ENCODE measurements around the gene ATP10A. TPM values are rescaled to one million over a fixed set of nuclear protein-coding genes. Genes with fewer than 3 reads are reported as not detected.

ATP10A gene, protein sequence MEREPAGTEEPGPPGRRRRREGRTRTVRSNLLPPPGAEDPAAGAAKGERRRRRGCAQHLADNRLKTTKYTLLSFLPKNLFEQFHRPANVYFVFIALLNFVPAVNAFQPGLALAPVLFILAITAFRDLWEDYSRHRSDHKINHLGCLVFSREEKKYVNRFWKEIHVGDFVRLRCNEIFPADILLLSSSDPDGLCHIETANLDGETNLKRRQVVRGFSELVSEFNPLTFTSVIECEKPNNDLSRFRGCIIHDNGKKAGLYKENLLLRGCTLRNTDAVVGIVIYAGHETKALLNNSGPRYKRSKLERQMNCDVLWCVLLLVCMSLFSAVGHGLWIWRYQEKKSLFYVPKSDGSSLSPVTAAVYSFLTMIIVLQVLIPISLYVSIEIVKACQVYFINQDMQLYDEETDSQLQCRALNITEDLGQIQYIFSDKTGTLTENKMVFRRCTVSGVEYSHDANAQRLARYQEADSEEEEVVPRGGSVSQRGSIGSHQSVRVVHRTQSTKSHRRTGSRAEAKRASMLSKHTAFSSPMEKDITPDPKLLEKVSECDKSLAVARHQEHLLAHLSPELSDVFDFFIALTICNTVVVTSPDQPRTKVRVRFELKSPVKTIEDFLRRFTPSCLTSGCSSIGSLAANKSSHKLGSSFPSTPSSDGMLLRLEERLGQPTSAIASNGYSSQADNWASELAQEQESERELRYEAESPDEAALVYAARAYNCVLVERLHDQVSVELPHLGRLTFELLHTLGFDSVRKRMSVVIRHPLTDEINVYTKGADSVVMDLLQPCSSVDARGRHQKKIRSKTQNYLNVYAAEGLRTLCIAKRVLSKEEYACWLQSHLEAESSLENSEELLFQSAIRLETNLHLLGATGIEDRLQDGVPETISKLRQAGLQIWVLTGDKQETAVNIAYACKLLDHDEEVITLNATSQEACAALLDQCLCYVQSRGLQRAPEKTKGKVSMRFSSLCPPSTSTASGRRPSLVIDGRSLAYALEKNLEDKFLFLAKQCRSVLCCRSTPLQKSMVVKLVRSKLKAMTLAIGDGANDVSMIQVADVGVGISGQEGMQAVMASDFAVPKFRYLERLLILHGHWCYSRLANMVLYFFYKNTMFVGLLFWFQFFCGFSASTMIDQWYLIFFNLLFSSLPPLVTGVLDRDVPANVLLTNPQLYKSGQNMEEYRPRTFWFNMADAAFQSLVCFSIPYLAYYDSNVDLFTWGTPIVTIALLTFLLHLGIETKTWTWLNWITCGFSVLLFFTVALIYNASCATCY (N-terminal part only)
- total RNA-seq (2022; extraction: Qiagen RNA extraction; ENCODE audit: low read depth) = 7.9 to 10.6 TPM (median 9.3 TPM) in 5 replicates

DNA sequence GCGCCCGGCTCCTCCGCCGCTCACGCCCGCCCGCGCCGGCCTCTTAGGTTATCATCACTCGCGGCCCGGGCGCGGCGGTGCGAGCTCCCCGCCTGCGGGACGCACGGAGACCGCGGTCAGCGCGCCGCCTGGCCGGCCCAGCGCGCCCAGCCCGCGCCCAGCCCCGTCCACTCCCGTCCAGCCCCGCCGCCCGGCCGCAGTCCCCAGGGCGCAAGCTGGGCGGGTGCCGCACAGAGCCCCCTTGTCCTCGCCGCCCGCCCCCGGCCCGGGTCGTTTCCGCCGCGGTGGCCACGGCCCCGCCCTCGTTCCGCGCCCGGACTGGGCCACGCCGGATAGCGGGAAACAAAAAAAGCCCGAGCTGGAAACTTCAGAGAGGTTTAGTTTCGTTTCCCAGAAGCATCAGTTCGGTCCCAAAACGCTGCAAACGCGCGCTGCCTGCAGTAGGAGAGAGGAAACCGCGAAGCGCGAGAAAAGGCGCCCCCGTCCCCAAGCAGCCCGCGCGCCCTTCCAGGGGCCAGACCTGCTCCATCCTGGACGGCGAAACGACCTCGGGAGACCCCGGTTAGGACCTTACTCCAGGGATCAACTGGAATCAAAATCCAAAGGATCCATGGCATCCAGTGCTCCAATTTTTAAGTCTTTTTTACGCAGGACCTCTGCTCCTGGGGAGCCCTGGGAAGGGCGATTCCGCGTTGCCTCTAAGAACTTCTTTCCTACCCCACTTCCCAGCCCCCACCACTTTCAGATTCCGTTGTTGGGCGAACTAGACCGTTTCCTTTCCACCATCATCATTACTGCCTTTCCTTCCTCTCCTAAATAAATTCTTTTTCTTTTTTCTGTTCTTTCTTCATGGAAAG lies at the start of gene ATP10A:
Gene ATP10A, minus strand, starts transcription at position 217 of the 857 bp plus-strand sequence. CDS start 231 bp downstream, outside the sequence.

